Measurements from ENCODE around the gene VDR.
"Not testable (repeated sequence)": the region's sequence is repeated elsewhere in the genome, so short reads cannot be mapped to it uniquely, and the experiment has no call there.

The VDR gene

DNA sequence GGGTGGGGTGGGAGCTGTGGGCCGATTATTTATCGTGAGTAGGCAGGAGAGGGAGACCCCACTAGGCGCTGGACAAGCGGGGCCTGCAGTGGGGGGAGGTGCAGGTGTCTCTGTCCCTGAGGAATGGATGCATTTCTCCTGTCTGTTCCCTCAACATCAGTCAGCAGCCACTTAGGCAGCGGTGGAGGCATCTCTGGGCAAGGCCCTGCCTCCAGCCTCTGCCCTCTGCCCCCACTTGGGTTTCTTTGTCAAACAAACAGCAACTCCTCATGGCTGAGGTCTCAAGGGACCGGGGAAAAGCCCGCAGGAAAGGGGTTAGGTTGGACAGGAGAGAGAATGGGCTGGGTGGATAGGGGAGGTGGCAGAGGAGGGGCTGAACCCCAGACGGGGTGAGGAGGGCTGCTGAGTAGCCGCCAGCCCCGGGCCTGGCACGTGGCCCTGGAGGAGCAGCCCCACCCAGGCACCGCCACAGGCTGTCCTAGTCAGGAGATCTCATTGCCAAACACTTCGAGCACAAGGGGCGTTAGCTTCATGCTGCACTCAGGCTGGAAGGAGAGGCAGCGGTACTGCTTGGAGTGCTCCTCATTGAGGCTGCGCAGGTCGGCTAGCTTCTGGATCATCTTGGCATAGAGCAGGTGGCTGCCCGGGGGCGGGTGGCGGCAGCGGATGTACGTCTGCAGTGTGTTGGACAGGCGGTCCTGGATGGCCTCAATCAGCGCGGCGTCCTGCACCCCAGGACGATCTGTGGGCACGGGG lies 60.4 kb downstream of the VDR start:
- H3K4me3 ChIP-seq (ENCODE audit: low read depth, low read length), result no peak overlapping the region
- TF ChIP-seq, protein P1, sequence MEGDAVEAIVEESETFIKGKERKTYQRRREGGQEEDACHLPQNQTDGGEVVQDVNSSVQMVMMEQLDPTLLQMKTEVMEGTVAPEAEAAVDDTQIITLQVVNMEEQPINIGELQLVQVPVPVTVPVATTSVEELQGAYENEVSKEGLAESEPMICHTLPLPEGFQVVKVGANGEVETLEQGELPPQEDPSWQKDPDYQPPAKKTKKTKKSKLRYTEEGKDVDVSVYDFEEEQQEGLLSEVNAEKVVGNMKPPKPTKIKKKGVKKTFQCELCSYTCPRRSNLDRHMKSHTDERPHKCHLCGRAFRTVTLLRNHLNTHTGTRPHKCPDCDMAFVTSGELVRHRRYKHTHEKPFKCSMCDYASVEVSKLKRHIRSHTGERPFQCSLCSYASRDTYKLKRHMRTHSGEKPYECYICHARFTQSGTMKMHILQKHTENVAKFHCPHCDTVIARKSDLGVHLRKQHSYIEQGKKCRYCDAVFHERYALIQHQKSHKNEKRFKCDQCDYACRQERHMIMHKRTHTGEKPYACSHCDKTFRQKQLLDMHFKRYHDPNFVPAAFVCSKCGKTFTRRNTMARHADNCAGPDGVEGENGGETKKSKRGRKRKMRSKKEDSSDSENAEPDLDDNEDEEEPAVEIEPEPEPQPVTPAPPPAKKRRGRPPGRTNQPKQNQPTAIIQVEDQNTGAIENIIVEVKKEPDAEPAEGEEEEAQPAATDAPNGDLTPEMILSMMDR (IDR thresholded peaks at IDR 0.05; ENCODE audit: insufficient read depth, low read length, missing control alignments), result no peak
- no peak for DNase-seq (ENCODE audit: low read depth, low spot score)
- CTCF ChIA-PET, result interaction anchor here (21.1 to 28.0 kb wide), 2 partner anchors 41 to 116 kb away, joined by 751 to 1054 read pairs; partner anchors contain the start of genes ENDOU and HDAC7
- POLR2A ChIA-PET, result no interaction called here

DNA sequence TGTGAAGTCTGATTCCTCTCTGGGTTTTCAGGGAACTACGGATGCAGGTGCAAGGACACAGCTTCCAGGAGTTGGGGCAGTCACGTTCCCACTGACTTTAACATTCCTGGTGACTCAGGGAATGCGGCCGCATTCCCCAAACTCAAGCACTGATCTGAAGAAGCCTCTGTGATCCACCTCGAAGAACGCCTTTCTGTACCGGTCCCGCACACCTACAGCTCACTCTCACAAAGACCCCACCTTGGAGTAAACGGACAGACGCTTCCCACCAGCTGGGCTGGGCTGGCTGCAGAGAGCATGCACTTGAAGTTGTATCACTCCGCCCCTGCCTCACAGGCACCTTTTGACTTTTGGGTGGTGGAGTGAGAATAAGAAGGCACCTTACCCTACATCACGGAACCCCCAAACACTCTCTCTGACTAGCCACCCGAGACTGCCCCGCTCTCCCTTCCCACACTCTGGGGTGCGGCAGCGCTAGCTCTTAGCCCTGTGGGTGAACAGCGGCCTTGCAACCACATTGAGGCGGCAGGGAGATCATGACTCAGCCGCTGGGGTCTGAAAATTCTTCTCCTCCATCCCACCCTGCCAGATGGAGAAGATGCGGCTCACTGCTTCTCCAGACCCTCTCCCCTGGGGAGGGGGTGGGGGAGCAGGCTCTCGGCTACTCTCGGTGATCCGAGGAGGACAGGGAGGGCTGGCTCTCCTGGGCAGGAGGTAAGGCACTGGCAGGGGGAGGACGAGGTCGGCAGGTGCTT lies 61.4 kb downstream of the VDR start:
- POLR2A ChIA-PET, result interaction anchor here (0.5 kb wide), 1 partner anchor 23 kb away, joined by 3 read pairs; no protein-coding TSS in a partner anchor
- CTCF ChIA-PET, result interaction anchor here (1.4 to 28.0 kb wide), 7 partner anchors 10 to 119 kb away, joined by 8 to 1054 read pairs (median 158); partner anchors contain the start of genes ENDOU, HDAC7, SLC48A1 and TMEM106C
- DNase-seq (ENCODE audit: low read depth, low spot score), result no peak
- TF ChIP-seq, protein P1 (IDR thresholded peaks at IDR 0.05; ENCODE audit: insufficient read depth, low read length, missing control alignments), result no peak
- H3K4me3 ChIP-seq (ENCODE audit: low read depth, low read length), result no peak overlapping the region

DNA sequence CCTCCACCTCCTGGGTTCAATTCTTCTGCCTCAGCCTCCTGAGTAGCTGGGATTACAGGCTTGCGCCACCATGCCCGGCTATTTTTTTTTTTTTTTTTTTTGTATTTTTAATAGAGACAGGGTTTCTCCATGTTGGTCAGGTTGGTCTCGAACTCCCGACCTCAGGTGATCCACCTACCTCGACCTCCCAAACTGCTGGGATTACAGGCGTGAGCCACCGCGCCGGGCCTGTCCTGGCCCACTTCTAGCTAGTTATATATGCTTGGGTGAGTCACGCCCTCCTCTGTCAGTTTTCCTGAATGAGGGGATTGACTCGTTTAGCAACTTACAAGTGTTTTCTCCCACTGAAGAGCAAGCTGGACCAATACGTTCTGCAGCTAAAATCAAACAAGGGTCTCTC lies 62.3 kb downstream of the VDR start:
- POLR2A ChIA-PET, result interaction anchor here (0.5 kb wide), 1 partner anchor 22 kb away, joined by 3 read pairs; no protein-coding TSS in a partner anchor
- CTCF ChIA-PET, result interaction anchor here (1.4 to 28.0 kb wide), 9 partner anchors 9 to 137 kb away, joined by 4 to 1054 read pairs (median 131); partner anchors contain the start of genes ENDOU, HDAC7, RPAP3 and SLC48A1
- H3K4me3 ChIP-seq (ENCODE audit: low read depth, low read length), result not testable (repeated sequence)

DNA sequence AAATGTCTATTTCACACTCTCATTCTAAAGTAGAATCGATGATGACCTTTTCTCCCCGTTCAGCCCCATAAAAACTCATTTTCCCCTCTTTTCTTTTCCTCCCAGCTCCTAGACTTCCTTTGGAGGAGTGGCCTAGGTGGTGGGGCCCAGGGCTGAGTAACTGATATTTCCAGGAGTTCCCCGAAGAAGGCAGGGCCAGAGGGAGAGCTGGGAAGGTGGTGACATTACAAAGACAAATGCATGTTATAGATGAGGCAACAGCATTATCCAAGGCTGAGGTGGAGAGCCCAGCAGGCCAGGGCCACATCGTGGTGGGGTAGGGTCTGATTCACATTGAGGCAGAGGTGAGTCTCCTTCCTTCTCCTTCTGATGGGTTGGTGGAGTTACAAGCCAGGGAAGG lies 62.9 kb downstream of the VDR start:
- no peak for DNase-seq (ENCODE audit: low read depth, low spot score)
- TF ChIP-seq, protein P1 (IDR thresholded peaks at IDR 0.05; ENCODE audit: insufficient read depth, low read length, missing control alignments), result no peak
- no peak overlapping the region for H3K4me3 ChIP-seq (ENCODE audit: low read depth, low read length)
- CTCF ChIA-PET, result interaction anchor here (1.4 to 28.0 kb wide), 12 partner anchors 7 to 136 kb away, joined by 4 to 1054 read pairs (median 82); partner anchors contain the start of genes ENDOU, HDAC7, RPAP3 and SLC48A1
- POLR2A ChIA-PET, result no interaction called here

More for the DNA sequence above, 62.3 kb downstream of the VDR start:
- DNase-seq (ENCODE audit: low read depth, low spot score), result not testable (repeated sequence)

DNA sequence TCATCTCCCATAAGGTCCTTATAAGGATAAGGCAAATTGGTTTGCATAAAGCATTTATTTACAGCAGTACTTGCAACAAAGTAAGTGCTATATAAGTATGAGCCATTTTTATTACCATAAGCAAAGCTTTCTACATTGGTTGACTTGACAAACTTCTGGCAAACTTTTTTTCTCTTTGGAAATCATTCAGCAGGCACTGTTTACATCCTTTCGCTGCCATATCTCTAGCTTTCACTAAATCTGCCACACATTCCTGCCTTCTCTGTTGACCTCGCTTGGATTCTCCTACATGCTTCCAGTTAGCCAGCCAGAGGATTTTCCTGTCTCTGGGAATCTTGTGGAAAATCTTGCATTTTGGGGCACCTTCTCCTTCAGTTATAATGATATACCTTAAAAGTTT lies 63.3 kb downstream of the VDR start:
- H3K4me3 ChIP-seq (ENCODE audit: low read depth, low read length), result no peak overlapping the region
- CTCF ChIA-PET, result interaction anchor here (1.6 to 28.0 kb wide), 11 partner anchors 8 to 136 kb away, joined by 4 to 1054 read pairs (median 108); partner anchors contain the start of genes ENDOU, HDAC7, RPAP3 and SLC48A1
- DNase-seq (ENCODE audit: low read depth, low spot score), result no peak
- TF ChIP-seq, protein P1 (IDR thresholded peaks at IDR 0.05; ENCODE audit: insufficient read depth, low read length, missing control alignments), result no peak
- POLR2A ChIA-PET, result no interaction called here

DNA sequence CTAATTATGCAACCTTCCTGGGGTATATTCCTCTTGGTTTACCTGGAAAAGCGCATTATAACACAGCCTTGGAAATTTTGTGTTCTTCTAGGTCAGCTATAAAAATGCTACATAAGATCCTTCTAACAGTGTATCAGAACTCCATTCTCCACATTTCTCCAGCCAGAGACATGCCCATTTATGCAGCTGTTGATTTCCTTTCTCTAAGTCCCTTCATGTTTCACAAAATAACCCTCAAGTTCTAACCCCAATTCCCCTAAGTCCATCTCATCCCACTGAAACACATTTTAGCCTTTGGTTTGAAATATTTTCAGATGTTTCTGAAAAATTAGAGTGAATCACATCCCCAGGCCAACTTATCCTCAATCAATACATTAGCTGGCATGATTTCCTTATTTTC lies 64.2 kb downstream of the VDR start:
- POLR2A ChIA-PET, result interaction anchor here (0.6 to 1.2 kb wide), 3 partner anchors 12 to 95 kb away, joined by 3 to 4 read pairs (median 3); no protein-coding TSS in a partner anchor
- TF ChIP-seq, protein P1 (IDR thresholded peaks at IDR 0.05; ENCODE audit: insufficient read depth, low read length, missing control alignments), result no peak
- no peak for DNase-seq (ENCODE audit: low read depth, low spot score)
- CTCF ChIA-PET, result interaction anchor here (0.7 to 28.0 kb wide), 16 partner anchors 9 to 349 kb away, joined by 3 to 1054 read pairs (median 34); partner anchors contain the start of genes ENDOU, HDAC7, RAPGEF3 and RPAP3
- no peak overlapping the region for H3K4me3 ChIP-seq (ENCODE audit: low read depth, low read length)
